ENCODE data around the gene CD300E. TPM values are rescaled to one million over a fixed set of nuclear protein-coding genes. Genes with fewer than 3 reads are reported as not detected.

The CD300E gene
- total and polyA plus RNA-seq, 2 donors (not counting 1 experiment from before 2014, with no cell fraction given): 0.10 to 0.92 TPM

GRCh38 chr17:74592087-74592990 is 31.2 kb downstream of the CD300E start, which contains the start of gene CD300LD:
CD300LD (minus strand) TSS chr17:74592283; CDS start chr17:74592202, 81 bp downstream.
- Mint-ChIP-seq H3K4me3 (no peak within 1 kb of the TSS), H3K27ac (peak within 1 kb of the TSS; percentile 27), H3K27me3 (peaks cover 21% of the 10 kb centered on the region), H3K4me1 (peaks cover 15% of the 10 kb centered on the region), H3K9me3 (ENCODE audit: insufficient read depth) (no peaks in the 10 kb centered on the region)
- no peaks in the 10 kb centered on the region for H3K36me3 ChIP-seq (replicated peaks in 1 of 2; ENCODE audit: control extremely low read depth in 1 of 2, control insufficient read depth in 1 of 2, extremely low read depth in 1 of 2, insufficient read depth in 2 of 2, low read length in 1 of 2)
- no peaks in the 10 kb centered on the region for H3K79me2 ChIP-seq (ENCODE audit: control insufficient read depth, insufficient read depth, low read length)
- peaks cover 10 to 11% of the 10 kb centered on the region in 2 donors for H3K4me1 ChIP-seq (ENCODE audit: control insufficient read depth in 2 of 2, insufficient read depth in 2 of 2, low read length in 2 of 2)
- ATAC-seq (ENCODE audit: low read depth): peak; percentile 61
- ChIA-PET CTCF (interaction anchor here (0.7 to 1.3 kb wide), 2 partner anchors 65 to 198 kb away, joined by 3 read pairs; no protein-coding TSS in a partner anchor), POLR2A (interaction anchor here (0.7 kb wide), 1 partner anchor 31 kb away, joined by 7 read pairs; no protein-coding TSS in a partner anchor)
- H3K4me2 ChIP-seq (replicated peaks; ENCODE audit: low read depth, low read length, poor library complexity, severe bottlenecking): peak within 1 kb of the TSS; percentile 55
- peaks cover 0 to 11% (median 0%) of the 10 kb centered on the region in 4 experiments for H3K27me3 ChIP-seq (replicated peaks in 1 of 4; ENCODE audit: control extremely low read depth in 1 of 4, control insufficient read depth in 3 of 4, insufficient read depth in 4 of 4, low read length in 3 of 4)
- 74% methylated on average over 10 of the region's 14 CpGs for WGBS (ENCODE audit: insufficient coverage)
- H3K4me3 ChIP-seq (ENCODE audit: control extremely low read depth in 1 of 5, extremely low read depth in 1 of 5, insufficient read depth in 1 of 5, low read depth in 2 of 5, low read length in 4 of 5): no peak within 1 kb of the TSS
- H4K20me1 ChIP-seq (ENCODE audit: control insufficient read depth, insufficient read depth, low read length, poor library complexity, severe bottlenecking): no peaks in the 10 kb centered on the region
- H3K9ac ChIP-seq (ENCODE audit: low read length): no peak within 1 kb of the TSS
- H2AFZ ChIP-seq (ENCODE audit: insufficient read depth, low read depth, low read length, poor library complexity, severe bottlenecking): no peak within 1 kb of the TSS
- TF ChIP-seq CTCF (IDR thresholded peaks at IDR 0.05) (no peak), EZH2 (IDR thresholded peaks at IDR 0.05; ENCODE audit: borderline replicate concordance, insufficient read depth, low read depth, low read length, poor library complexity, severe bottlenecking) (no peak)
- H3K27ac ChIP-seq (ENCODE audit: low read length in 2 of 2): no peak within 1 kb of the TSS
- intact Hi-C loops (cut with micrococcal nuclease): no loop called here
- peaks cover 2 to 10% (median 4%) of the 10 kb centered on the region in 3 donors for H3K9me3 ChIP-seq (ENCODE audit: control extremely low read depth in 1 of 3, control insufficient read depth in 2 of 3, insufficient read depth in 1 of 3, low read length in 2 of 3)
- peak; percentile 63 for DNase-seq

All from B cell (primary cell).